ENCODE measurements around the gene AGPAT2.

DNA sequence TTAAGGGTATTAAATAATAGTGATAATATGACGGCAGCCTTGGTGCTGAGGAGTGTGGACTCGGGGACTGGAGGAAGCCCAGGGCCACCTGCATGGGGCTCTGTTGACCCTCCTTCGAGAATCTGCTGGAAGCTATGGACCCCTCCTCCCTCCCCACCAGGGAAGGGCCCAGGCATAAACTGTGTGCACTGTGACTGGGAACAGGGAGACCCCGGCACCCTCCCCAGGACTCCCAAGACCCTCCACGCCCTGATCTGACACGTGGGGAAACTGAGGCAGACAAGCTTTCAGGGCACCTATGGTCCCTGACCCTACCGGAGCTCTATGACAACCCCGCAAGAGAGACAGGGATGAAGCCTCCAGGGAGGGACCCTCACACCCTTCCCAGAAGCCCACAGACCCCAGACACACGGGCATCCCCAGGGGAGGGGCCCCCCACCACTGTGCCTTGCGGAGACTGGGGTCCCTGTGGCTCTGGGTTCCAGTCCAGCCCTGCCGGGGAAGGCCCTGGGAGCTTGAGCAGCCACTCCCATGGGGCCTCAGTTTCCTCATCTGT is 31.0 kb downstream of the AGPAT2 start:
- TF ChIP-seq, protein P1, sequence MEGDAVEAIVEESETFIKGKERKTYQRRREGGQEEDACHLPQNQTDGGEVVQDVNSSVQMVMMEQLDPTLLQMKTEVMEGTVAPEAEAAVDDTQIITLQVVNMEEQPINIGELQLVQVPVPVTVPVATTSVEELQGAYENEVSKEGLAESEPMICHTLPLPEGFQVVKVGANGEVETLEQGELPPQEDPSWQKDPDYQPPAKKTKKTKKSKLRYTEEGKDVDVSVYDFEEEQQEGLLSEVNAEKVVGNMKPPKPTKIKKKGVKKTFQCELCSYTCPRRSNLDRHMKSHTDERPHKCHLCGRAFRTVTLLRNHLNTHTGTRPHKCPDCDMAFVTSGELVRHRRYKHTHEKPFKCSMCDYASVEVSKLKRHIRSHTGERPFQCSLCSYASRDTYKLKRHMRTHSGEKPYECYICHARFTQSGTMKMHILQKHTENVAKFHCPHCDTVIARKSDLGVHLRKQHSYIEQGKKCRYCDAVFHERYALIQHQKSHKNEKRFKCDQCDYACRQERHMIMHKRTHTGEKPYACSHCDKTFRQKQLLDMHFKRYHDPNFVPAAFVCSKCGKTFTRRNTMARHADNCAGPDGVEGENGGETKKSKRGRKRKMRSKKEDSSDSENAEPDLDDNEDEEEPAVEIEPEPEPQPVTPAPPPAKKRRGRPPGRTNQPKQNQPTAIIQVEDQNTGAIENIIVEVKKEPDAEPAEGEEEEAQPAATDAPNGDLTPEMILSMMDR (conservative IDR thresholded peaks at IDR 0.05; ENCODE audit: low read depth in 2 of 2) = no peak
- TF ChIP-seq POLR2AphosphoS5 (IDR thresholded peaks at IDR 0.05; ENCODE audit: low read depth) (no peak), EZH2 (IDR thresholded peaks at IDR 0.05; ENCODE audit: low read depth, unreplicated experiment) (no peak), JUNB (IDR thresholded peaks at IDR 0.05; ENCODE audit: unreplicated experiment) (no peak), NANOG (IDR thresholded peaks at IDR 0.05; ENCODE audit: borderline replicate concordance) (no peak)
- TF ChIP-seq, protein P2, sequence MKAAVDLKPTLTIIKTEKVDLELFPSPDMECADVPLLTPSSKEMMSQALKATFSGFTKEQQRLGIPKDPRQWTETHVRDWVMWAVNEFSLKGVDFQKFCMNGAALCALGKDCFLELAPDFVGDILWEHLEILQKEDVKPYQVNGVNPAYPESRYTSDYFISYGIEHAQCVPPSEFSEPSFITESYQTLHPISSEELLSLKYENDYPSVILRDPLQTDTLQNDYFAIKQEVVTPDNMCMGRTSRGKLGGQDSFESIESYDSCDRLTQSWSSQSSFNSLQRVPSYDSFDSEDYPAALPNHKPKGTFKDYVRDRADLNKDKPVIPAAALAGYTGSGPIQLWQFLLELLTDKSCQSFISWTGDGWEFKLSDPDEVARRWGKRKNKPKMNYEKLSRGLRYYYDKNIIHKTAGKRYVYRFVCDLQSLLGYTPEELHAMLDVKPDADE (IDR thresholded peaks at IDR 0.05) = no peak
- TF ChIP-seq, protein P3, sequence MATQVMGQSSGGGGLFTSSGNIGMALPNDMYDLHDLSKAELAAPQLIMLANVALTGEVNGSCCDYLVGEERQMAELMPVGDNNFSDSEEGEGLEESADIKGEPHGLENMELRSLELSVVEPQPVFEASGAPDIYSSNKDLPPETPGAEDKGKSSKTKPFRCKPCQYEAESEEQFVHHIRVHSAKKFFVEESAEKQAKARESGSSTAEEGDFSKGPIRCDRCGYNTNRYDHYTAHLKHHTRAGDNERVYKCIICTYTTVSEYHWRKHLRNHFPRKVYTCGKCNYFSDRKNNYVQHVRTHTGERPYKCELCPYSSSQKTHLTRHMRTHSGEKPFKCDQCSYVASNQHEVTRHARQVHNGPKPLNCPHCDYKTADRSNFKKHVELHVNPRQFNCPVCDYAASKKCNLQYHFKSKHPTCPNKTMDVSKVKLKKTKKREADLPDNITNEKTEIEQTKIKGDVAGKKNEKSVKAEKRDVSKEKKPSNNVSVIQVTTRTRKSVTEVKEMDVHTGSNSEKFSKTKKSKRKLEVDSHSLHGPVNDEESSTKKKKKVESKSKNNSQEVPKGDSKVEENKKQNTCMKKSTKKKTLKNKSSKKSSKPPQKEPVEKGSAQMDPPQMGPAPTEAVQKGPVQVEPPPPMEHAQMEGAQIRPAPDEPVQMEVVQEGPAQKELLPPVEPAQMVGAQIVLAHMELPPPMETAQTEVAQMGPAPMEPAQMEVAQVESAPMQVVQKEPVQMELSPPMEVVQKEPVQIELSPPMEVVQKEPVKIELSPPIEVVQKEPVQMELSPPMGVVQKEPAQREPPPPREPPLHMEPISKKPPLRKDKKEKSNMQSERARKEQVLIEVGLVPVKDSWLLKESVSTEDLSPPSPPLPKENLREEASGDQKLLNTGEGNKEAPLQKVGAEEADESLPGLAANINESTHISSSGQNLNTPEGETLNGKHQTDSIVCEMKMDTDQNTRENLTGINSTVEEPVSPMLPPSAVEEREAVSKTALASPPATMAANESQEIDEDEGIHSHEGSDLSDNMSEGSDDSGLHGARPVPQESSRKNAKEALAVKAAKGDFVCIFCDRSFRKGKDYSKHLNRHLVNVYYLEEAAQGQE (IDR thresholded peaks at IDR 0.05; ENCODE audit: unreplicated experiment) = no peak
